GM19351 (cell line): Measurements from ENCODE around the gene IGSF21.
"Not testable (repeated sequence)": the region's sequence is repeated elsewhere in the genome, so short reads cannot be mapped to it uniquely, and the experiment has no call there.

Experiments used
- ATAC-seq: cut with Tn5 transposase; IDR thresholded peaks from one replicate; pipeline ENCODE4 v1.9.1; 2021; ENCODE audit warnings: mild to moderate bottlenecking, moderate library complexity; ENCODE audit not compliant: unreplicated experiment

The IGSF21 gene

DNA sequence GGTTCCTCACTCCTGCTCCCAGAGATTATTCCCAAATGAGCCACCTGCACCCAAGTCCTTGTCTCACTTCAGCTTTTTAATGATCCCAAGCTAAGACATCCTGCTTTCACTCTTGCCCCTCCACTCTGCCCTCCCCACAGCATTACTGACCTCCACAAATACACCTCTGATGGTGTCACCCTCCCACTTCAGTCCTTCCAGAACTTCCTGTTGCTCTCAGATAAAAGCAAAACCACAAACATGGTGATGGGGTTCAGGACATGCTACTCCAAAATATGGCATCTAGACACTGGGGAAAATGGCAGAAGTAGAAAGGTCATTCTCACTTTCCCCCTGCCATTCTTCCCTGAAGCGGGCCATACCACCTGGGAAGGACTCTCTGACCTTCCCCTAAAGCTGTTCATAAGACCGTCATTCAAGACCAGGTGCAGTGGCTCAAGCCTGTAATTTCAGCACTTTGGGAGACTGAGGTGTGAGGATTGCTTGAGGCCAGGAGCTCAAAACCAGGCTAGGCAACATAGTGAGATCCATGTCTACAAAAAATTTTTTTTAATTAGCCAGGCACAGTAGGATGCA is 307.4 kb downstream of the IGSF21 start:
- no peak for ATAC-seq

- ATAC-seq = no peak
Observed at GRCh38 chr1:18415448-18416027, 307.9 kb downstream of the IGSF21 start.

DNA sequence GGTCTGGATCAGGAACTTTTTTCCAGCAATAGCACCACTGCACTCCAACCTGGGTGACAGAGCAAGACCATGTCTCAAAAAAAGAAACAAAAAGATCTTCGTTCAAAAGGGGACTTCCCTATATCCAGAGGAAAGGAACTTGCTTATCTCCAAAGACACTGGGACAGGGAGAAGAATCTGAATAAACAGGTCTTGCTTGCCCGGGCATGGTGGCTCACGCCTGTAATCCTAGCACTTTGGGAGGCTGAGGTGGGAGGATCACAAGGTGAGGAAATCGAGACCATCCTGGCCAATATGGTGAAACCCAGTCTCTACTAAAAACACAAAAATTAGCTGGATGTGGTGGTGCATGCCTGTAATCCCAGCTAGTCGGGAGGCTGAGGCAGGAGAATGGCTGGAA is 308.5 kb downstream of the IGSF21 start:
- ATAC-seq = not testable (repeated sequence)

DNA sequence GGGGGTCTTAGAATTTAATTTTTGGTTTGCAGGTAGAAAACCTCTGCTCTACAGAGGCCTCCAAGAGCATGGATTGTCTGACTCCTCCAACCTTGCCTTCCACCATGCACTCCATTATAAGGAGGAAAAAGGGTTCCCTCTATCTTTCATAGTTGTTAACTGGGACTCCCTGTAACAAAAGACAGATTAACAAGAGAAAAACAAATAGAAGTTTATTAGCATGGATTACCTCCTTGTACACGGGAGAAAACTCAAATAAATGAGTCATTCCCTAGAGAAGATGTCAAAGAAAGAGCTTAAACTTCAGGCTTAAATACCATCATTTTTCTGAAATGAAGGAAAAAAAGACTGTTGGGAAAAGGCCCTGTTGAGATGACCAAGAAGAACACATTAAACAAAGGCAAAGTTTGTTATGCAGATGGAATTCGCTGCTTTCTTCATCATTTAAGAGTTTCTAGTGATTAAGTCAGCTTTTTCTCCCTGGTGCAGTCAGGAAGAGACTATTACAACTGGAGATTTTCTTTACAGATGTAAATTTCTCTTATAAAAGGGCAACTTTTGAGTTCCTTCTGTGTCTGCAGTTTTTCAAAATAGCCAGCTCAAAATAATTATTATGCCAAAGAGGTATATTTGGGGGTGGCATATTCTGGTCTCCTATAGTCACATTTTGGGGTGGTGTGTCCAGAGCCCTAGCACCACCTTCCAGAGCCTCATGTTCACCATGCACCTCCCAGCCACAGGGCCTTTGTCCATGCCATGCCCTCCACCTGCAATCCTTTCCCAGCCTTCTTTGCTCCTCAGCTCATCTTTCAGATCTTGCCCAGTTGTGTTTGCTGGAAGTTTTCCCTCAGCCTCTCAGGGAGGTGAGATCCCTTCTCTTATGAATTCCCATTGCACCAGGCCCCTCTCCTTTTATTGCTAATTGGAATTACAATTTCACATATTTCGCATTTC is 310.0 kb downstream of the IGSF21 start:
- no peak for ATAC-seq

GRCh38 chr1:18419113-18419844 is 311.7 kb downstream of the IGSF21 start:
- ATAC-seq = no peak

DNA sequence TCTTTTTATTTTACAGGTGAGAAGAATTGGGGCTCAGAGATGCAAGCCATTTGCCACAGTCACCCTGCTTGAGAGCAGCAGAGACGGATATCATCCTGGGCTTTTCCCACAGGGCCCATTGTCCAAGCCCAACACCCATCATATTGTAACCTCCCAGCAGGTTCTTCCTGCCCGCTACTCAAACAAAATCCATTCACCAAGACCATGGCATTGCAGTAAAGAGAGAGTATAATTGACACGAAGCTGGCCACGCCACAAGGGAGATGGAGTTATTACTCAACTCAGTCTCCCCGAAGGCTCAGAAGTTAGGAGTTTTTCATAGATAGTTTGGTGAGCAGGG is 312.2 kb downstream of the IGSF21 start:
- no peak for ATAC-seq

- no peak for ATAC-seq
Observed at GRCh38 chr1:18422076-18422777, 314.6 kb downstream of the IGSF21 start.

DNA sequence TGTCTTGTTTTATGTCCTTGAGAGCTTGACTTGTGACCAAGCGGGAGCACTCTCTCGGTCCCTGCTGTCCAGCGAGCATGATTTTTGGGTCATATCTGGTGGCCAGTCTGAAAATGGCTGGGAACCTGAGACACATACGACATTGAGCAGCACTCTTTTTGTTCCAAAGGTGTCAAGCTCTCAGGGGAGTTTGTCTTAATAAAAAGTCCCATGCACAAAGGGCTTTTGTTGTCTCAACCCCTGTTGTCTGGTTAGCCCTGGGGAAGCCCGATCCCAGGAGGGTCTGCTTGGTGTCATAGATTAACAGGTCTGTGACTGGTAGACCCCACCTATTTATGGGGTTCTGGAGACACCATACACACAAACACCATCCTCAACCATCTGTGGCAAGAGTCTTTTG is 315.4 kb downstream of the IGSF21 start:
- ATAC-seq = no peak

DNA sequence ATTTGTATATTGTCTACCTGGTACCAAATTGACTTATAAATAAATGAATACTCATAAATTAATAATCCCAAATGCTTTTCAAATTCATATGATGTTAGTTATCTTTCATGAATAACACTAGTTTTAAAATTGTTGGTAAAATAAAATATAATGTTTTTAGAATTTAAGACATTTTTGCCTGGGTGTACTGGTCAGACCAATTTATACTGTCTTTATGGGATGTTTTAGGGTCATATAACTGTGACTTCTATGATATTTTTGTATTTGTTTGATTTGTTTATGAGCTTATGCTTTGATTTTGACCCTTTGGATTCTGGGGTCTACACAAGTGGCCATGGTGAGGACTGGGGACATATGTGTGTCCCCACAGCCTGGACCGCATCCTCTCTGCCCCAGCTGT is 319.0 kb downstream of the IGSF21 start:
- ATAC-seq = no peak
